GM18951 (cell line): ENCODE data around the gene RARG.

Experiments
- POLR2A ChIP-seq: IDR thresholded peaks from 4 replicates; pipeline ENCODE4 v1.6.1; 2011; ENCODE audit warnings: mild to moderate bottlenecking; ENCODE audit not compliant: insufficient read length, insufficient read depth; ENCODE audit errors: extremely low read depth
- in situ Hi-C: fragments of 300-500 bp; cut with MboI; formaldehyde crosslinking; loops from one replicate; pipeline ENCODE4 v1.12.0; 2022; ENCODE audit warnings: low sequenced_read_pairs, mixed read lengths, inconsistent platforms; ENCODE audit not compliant: unreplicated experiment

The RARG gene

GRCh38 chr12:53224061-53224896 lies 7.7 kb downstream of the RARG start:
- in situ Hi-C loops, result no loop called here

GRCh38 chr12:53223389-53224060 lies 8.5 kb downstream of the RARG start:
- no peak for TF ChIP-seq POLR2A
- in situ Hi-C loops, result no loop called here

More at GRCh38 chr12:53224061-53224896, 7.7 kb downstream of the RARG start:
- no peak for TF ChIP-seq POLR2A

- in situ Hi-C loops, result no loop called here
- TF ChIP-seq POLR2A, result no peak
Observed at GRCh38 chr12:53222806-53223261, 9.2 kb downstream of the RARG start.

DNA sequence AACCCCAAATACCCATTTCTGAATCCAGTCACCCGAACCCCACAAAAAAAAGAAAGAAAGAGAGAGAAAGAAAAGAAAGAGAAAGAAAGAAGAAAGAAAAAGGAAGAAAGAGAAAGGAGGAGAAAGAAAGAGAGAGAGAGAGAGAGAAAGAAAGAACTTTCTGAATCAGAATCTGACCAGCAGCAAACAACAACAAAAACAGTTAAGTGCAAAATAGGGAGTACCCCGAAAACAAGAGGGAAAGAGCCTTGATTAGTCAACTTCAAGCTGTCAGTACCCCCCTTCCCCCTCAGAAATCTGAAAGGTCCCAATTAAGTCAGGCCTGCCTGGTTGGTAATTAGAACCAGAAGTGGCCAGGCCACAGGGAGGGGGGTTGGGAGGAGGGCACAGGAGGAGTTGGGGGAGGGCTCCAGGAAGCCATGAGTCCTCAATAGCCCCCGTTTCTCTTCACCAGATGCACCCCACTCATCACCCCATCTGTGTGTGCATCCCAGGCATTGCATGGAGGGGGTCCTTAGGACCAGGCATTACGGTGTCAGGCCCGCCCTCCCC lies 9.8 kb downstream of the RARG start:
- no peak for TF ChIP-seq POLR2A
- in situ Hi-C loops, result no loop called here

- in situ Hi-C loops, result no loop called here
- peak; percentile 65 for TF ChIP-seq POLR2A
Observed at GRCh38 chr12:53221203-53222080, 10.6 kb downstream of the RARG start.

- peak; percentile 42 for TF ChIP-seq POLR2A
- in situ Hi-C loops, result no loop called here
Observed at GRCh38 chr12:53220694-53221202, 11.3 kb downstream of the RARG start.

DNA sequence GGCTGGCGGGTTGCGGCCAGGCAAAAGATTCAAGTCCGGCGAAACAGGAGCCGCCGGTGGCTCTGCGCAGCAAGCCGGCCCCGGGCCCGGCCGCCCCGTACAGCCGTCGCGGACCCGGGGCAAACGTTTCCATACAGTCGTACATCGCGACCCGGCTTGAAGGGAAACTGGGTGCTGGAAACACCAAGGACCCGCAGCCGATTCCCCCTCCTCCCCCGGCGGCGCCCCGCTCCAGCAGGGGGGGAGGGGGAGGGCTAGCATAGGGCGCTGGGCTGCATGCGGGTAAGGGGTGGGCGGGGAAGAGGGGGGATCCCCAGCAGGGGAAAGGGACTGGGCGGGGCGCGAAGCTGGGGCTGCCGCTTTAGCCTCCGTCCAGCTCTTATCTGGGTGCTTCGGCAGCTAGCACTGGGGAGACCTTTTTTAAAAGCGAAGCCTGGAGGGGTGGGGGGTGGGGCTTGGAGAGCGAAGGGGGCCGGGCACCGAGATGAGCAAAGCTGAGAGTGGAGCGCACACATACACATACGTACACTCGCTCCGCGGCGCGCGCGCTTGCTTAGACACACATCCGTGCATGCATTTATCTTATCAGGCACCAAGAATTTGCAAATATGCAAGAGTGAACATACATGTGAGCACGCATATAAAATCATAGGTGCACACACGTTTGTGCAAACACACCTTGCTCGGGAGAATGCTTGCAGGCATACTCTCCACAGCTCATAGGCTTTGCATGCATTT lies 11.9 kb downstream of the RARG start:
- in situ Hi-C loops, result loop anchor here (10.0 kb wide), 1 partner anchor 75 kb away; the partner anchor contains the start of genes MYG1 and PFDN5
- TF ChIP-seq POLR2A, result no peak

- no peak for TF ChIP-seq POLR2A
- in situ Hi-C loops, result loop anchor here (10.0 kb wide), 1 partner anchor 75 kb away; the partner anchor contains the start of genes MYG1 and PFDN5
Observed at GRCh38 chr12:53219292-53219955, 12.6 kb downstream of the RARG start.

DNA sequence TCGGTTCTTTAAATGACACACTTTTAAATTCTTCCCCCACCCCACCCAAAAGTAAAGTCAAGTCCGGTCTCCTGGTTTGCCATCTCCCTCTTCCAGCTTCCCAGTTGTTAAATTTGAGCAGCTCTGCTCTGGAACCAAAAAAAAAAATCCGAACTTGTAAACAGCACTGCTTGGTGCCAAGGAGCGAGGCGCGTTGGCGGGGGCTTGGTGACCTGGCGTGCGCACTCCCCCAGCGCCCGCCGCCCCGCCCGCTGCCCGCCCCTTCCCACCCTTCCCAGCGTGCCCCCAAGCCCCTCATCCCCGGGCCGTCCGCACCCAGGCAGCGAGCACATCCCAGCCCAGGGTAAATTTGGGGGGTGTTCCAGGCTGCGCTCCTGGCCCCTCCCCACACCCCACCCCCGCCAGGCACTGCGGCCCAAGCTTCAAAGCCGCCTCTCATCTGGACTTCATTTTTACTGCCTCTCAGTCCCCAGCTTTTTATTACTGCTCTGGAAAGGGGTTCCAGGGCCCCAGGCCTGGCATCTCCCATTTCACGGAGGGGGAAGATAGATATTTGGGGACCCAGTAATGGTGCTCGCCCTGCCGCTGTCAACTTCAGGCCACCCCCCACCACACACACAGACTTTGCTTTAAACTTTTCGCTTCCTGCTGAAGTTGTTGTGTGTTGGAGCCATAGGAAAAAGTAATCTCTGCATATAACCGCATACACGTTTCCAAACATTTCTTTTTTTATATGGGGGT lies 13.3 kb downstream of the RARG start:
- in situ Hi-C loops, result loop anchor here (10.0 kb wide), 1 partner anchor 76 kb away; the partner anchor contains the start of genes MYG1 and PFDN5

GRCh38 chr12:53217931-53218307 lies 14.1 kb downstream of the RARG start:
- no peak for TF ChIP-seq POLR2A
- in situ Hi-C loops, result loop anchor here (10.0 kb wide), 1 partner anchor 77 kb away; the partner anchor contains the start of genes MYG1 and PFDN5

More for the DNA sequence above, 13.3 kb downstream of the RARG start:
- no peak for TF ChIP-seq POLR2A
